Fibroblast of peridontal ligament (primary cell): ENCODE data around the gene PWWP2A.

Experiments used
- DNase-seq: peaks from one replicate; pipeline ENCODE4 v3.0.0-alpha.2; 2010; ENCODE audit errors: extremely low read depth

PWWP2A gene

GRCh38 chr5:160133071-160133917 lies 14.0 kb upstream of the PWWP2A start:
- peak; percentile 37 for DNase-seq

GRCh38 chr5:160129841-160130240 lies 10.6 kb upstream of the PWWP2A start:
- DNase-seq, result peak; percentile 14

- no peak for DNase-seq
Measured at GRCh38 chr5:160128632-160129031, 9.4 kb upstream of the PWWP2A start.

- DNase-seq, result no peak
Measured at GRCh38 chr5:160119905-160120266, 636 bp upstream of the PWWP2A start.

GRCh38 chr5:160118349-160119141 lies 705 bp downstream of the PWWP2A start:
- DNase-seq, result no peak

GRCh38 chr5:160116991-160117390 lies 2.3 kb downstream of the PWWP2A start:
- no peak for DNase-seq

- no peak for DNase-seq
Measured at GRCh38 chr5:160108124-160108523, 11.1 kb downstream of the PWWP2A start.

- peak; percentile 24 for DNase-seq
Measured at GRCh38 chr5:160105686-160106360, 13.4 kb downstream of the PWWP2A start.

- DNase-seq, result peak; percentile 44
Measured at GRCh38 chr5:160097991-160098390, 21.3 kb downstream of the PWWP2A start.

- no peak for DNase-seq
Measured at GRCh38 chr5:160096178-160096577, 23.1 kb downstream of the PWWP2A start.

- no peak for DNase-seq
Measured at GRCh38 chr5:160092960-160093707, 26.1 kb downstream of the PWWP2A start.

- DNase-seq, result no peak
Measured at GRCh38 chr5:160092514-160092913, 26.7 kb downstream of the PWWP2A start.

GRCh38 chr5:160090059-160090458 lies 29.2 kb downstream of the PWWP2A start:
- no peak for DNase-seq

GRCh38 chr5:160089531-160089930 lies 29.7 kb downstream of the PWWP2A start:
- DNase-seq, result no peak

GRCh38 chr5:160088805-160089204 lies 30.4 kb downstream of the PWWP2A start:
- no peak for DNase-seq

- DNase-seq, result no peak
Measured at GRCh38 chr5:160087199-160087598, 32.1 kb downstream of the PWWP2A start.

GRCh38 chr5:160084144-160084543 lies 35.1 kb downstream of the PWWP2A start:
- no peak for DNase-seq

- DNase-seq, result no peak
Measured at GRCh38 chr5:160083501-160083900, 35.7 kb downstream of the PWWP2A start.

- DNase-seq, result peak; percentile 79
Measured at GRCh38 chr5:160082614-160083500, 36.4 kb downstream of the PWWP2A start.

GRCh38 chr5:160081495-160081894 lies 37.8 kb downstream of the PWWP2A start:
- no peak for DNase-seq

GRCh38 chr5:160079753-160080152 lies 39.5 kb downstream of the PWWP2A start:
- no peak for DNase-seq
